Lung (tissue), 12 donors: ENCODE results near the gene PDHX. TPM values are rescaled to one million over a fixed set of nuclear protein-coding genes. Genes with fewer than 3 reads are reported as not detected.
A peak's percentile ranks its signal among the peaks of the same experiment; 100 is the strongest.

Experiments used
- ATAC-seq: fragments of 200-7000 bp; cut with Tn5 transposase; one replicate; pipeline ENCODE4 v1.9.1; 2020; ENCODE audit warnings: moderate number of reproducible peaks; ENCODE audit not compliant: insufficient read depth, low FRiP score
- DNase-seq, 3 donors: peaks; one replicate each; pipeline ENCODE4 v3.0.0-alpha.2; 2013 to 2017
- H3K27ac ChIP-seq, 2 donors: one replicate each; pipeline ENCODE4 v1.5.1; 2013; ENCODE audit warnings: mild to moderate bottlenecking in 2 of 2, moderate library complexity in 2 of 2, control low read depth in 1 of 2, inconsistent platforms in 1 of 2, low read depth in 1 of 2, low read length in 1 of 2
- H3K27me3 ChIP-seq, 3 donors: one replicate each; pipeline ENCODE4 v1.5.1; 2013; ENCODE audit warnings: low read length in 2 of 3; ENCODE audit not compliant: control insufficient read depth in 3 of 3, insufficient read depth in 3 of 3
- H3K36me3 ChIP-seq, 4 donors: one replicate each; pipeline ENCODE4 v1.5.1; 2013; ENCODE audit warnings: low read length in 4 of 4, mild to moderate bottlenecking in 1 of 4, moderate library complexity in 1 of 4; ENCODE audit not compliant: control insufficient read depth in 4 of 4, insufficient read depth in 4 of 4
- H3K4me1 ChIP-seq, 5 donors: one replicate each; pipeline ENCODE4 v1.5.1; 2013; ENCODE audit warnings: low read length in 5 of 5, mild to moderate bottlenecking in 2 of 5, moderate library complexity in 1 of 5; ENCODE audit not compliant: control insufficient read depth in 5 of 5, insufficient read depth in 5 of 5
- H3K4me3 ChIP-seq: one replicate; pipeline ENCODE4 v1.5.1; 2013; ENCODE audit warnings: mild to moderate bottlenecking, control low read depth, moderate library complexity
- H3K9ac ChIP-seq, 2 donors: one replicate each; pipeline ENCODE4 v1.5.1; 2013; ENCODE audit warnings: low read length in 2 of 2, control low read depth in 1 of 2; ENCODE audit not compliant: insufficient read depth in 1 of 2
- H3K9me3 ChIP-seq, 4 donors: one replicate each; pipeline ENCODE4 v1.5.1; 2013; ENCODE audit warnings: low read length in 3 of 4, mild to moderate bottlenecking in 1 of 4, moderate library complexity in 1 of 4; ENCODE audit not compliant: control insufficient read depth in 4 of 4, insufficient read depth in 3 of 4
- CTCF ChIP-seq: IDR thresholded peaks from 2 replicates; pipeline ENCODE4 v1.5.1; 2012; ENCODE audit warnings: mild to moderate bottlenecking; ENCODE audit errors: control extremely low read depth, extremely low read depth
- WGBS, 2 donors: extraction: QIAGEN DNeasy Blood & Tissue Kit; methylation state at CpG; one replicate each; pipeline ENCODE4 v1.1.7; 2013; 5-methylcytosine and 5-hydroxymethylcytosine counted together
- polyA plus RNA-seq, 2 donors: library from polyadenylated mRNA; stranded (reverse); fragments of 200-250 nt; gene quantifications; one replicate each; pipeline ENCODE4 v1.2.1, GENCODE V29; 2013
- total RNA-seq, 2 donors: library from RNA; depleted of rRNA in 1 of 2; stranded (reverse); fragments of >200 nt in 1 of 2; gene quantifications; one replicate each; pipeline ENCODE4 v1.2.1, GENCODE V29; 2014 to 2021
- donor health status: control.
- donor health status: control.
- donor health status: Bipolar disorder and iron deficiency.
- donor health status: healthy.
- donor health status: DM: yes; HTN: yes; CAD: no.

PDHX gene
- total and polyA plus RNA-seq, 4 donors = 18.5 to 37.5 (median 23.8) TPM

GRCh38 chr11:34978236-34979191 is 62.1 kb downstream of the PDHX start:
- no peaks in the 10 kb centered on the region for H3K27me3 ChIP-seq
- ATAC-seq (no peak), DNase-seq (peak in 1 of 3 donors; percentile 11)
- peaks cover 0 to 30% (median 12%) of the 10 kb centered on the region in 5 donors for H3K4me1 ChIP-seq
- H3K36me3 ChIP-seq = peaks cover 0 to 12% (median 5%) of the 10 kb centered on the region in 4 donors
- no peak overlapping the region for H3K9ac ChIP-seq
- no peak overlapping the region for H3K4me3 ChIP-seq
- H3K9me3 ChIP-seq = no peaks in the 10 kb centered on the region
- TF ChIP-seq CTCF = no peak
- no peak overlapping the region for H3K27ac ChIP-seq
- 85 to 87% methylated on average over 7 of the region's 7 CpGs for WGBS, 2 donors

GRCh38 chr11:34984514-34984913 is 68.1 kb downstream of the PDHX start:
- Histone ChIP-seq H3K27me3 (no peaks in the 10 kb centered on the region), H3K4me3 (no peak overlapping the region), H3K9ac (no peak overlapping the region), H3K27ac (no peak overlapping the region), H3K9me3 (no peaks in the 10 kb centered on the region), H3K36me3 (peaks cover 5 to 25% (median 9%) of the 10 kb centered on the region in 4 donors), H3K4me1 (peaks cover 0 to 14% (median 3%) of the 10 kb centered on the region in 5 donors)
- WGBS, 2 donors = 94 to 99% methylated on average over 2 of the region's 2 CpGs
- DNase-seq = no peak
- no peak for TF ChIP-seq CTCF
- ATAC-seq = no peak

- no peak for TF ChIP-seq CTCF
- Histone ChIP-seq H3K9me3 (no peaks in the 10 kb centered on the region), H3K4me3 (no peak overlapping the region), H3K27ac (peak overlapping the region in 1 of 2 donors; percentile 55), H3K4me1 (peaks cover 0 to 14% (median 3%) of the 10 kb centered on the region in 5 donors), H3K9ac (no peak overlapping the region), H3K36me3 (peaks cover 5 to 26% (median 8%) of the 10 kb centered on the region in 4 donors), H3K27me3 (no peaks in the 10 kb centered on the region)
- 75 to 88% methylated on average over 3 of the region's 3 CpGs for WGBS, 2 donors
- DNase-seq (peak; percentile 25 to 48 (median 29)), ATAC-seq (peak; percentile 79)
Observed at GRCh38 chr11:34986883-34987520, 70.6 kb downstream of the PDHX start.
